GM18507 (cell line): Measurements from ENCODE around the gene DHRS11.

Source experiments
- DNase-seq: peaks from one replicate; pipeline ENCODE4 v3.0.0; 2011; ENCODE audit warnings: low read depth; ENCODE audit not compliant: insufficient read length; ENCODE audit errors: extremely low spot score
- FAIRE-seq: peaks from 2 replicates; lab custom pipeline; 2011; peaks lifted over from hg19 to GRCh38; lab: Jason Lieb, UNC

DHRS11 gene, protein sequence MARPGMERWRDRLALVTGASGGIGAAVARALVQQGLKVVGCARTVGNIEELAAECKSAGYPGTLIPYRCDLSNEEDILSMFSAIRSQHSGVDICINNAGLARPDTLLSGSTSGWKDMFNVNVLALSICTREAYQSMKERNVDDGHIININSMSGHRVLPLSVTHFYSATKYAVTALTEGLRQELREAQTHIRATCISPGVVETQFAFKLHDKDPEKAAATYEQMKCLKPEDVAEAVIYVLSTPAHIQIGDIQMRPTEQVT

DNA sequence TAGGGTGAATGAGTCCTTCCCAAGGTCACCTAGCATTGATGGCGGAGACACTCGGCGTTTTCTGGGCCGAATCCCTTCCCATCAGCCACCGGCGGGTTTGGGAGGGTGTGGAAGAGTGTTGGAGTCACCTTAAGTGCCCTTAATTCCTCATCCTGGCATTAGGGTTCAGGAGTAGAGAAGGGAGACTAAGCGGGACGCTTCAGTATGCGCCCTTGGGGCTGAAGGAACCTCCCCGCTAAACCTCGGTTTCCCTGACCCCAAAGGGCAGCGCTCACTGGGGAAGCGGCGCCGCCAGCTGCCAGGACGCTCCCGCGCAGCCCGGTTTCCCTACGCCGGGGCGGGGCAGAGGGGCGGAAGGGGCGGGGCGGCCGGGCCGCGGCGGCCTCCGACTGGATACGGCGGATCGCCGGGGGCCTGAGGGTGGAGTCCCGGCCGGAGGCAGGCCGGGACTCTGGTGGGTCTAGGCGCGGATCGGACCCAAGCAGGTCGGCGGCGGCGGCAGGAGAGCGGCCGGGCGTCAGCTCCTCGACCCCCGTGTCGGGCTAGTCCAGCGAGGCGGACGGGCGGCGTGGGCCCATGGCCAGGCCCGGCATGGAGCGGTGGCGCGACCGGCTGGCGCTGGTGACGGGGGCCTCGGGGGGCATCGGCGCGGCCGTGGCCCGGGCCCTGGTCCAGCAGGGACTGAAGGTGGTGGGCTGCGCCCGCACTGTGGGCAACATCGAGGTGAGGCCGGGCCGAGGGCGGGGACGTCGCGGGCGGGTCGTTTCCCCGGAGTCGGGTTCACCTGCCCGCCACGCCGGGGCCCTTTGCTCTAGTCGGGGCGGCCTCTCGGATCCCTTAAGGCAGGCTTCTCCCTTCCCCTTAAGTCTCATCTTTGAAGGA, at the start of gene DHRS11:
DHRS11 (plus strand) TSS at position 446 of the 882 bp plus-strand sequence; CDS start at position 577, 131 bp downstream.
- FAIRE-seq (no peak), DNase-seq (peak; percentile 88)

DNA sequence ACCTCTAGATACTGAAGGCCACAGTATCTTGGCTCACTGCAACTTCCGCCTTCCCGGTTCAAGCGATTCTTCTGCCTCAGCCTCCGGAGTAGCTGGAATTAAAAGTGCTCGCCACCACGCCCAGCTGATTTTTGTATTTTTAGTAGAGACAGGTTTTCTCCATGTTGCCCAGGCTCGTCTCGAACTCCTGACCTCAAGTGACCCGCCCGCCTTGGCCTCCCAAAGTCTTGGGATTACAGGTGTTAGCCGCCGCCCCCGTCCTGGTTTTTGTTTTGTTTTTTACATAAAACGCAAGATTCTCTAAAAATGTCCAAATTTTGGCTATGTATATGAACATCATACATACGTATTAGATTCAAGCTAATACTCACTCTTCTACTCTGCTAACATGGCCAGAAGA, 48.9 kb upstream of the DHRS11 start:
- DNase-seq, result no peak
- no peak for FAIRE-seq

DNA sequence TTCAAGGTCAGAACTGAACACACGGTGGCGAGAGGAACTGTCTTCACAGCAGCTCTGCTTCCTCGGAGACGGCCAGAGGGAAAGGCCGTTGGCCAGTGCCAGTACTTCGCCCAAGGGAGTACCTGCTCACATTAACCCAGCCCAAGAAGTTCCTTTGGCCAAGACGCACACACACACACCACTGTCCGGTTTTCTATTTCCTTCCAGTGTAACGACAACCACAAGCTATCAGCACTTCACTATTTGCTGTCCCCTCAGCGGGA, 47.7 kb upstream of the DHRS11 start:
- DNase-seq, result no peak
- no peak for FAIRE-seq

DNA sequence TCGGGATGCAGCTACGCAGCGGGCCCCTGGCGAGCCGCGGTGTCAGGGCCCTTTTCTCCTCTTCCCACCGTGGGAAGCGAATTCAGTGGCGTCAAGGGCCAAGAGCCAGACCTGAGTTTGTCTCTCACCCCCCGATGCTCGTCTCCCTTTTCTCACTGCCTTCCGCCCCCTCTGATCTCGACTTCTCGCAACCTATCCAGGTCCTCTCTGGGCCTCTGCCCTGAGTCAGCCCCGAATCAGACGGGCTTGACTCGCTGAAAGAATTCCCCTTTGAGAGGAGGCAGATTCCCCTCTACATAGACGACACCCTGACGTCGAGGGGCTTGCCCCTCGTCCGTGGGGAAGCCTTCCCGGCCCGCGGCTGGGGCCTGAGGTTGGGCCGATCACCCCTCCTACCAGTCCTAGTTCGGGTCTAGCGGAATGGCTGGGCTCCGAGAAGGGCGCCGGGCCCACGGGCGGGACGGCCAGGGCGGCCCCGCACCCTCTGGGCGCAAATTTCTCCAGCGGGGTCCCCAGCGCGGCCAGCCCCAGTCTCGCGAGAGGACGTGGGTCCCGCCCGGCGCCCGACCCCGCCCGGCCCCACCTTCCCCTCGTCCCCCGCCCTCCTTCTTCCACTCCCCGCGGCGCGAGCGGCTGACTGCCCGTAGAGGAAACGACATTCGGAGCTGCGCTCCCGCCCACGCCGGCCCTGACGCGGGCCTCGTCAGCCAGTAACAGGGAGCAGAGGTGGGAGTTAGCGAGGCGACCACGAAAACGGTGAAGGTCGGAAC, 47.2 kb upstream of the DHRS11 start, which contains the start of gene GGNBP2:
GGNBP2 (plus strand) TSS at position 613 of the 770 bp plus-strand sequence. CDS start 806 bp downstream, outside the sequence.
- DNase-seq (peak; percentile 82), FAIRE-seq (no peak)

DNA sequence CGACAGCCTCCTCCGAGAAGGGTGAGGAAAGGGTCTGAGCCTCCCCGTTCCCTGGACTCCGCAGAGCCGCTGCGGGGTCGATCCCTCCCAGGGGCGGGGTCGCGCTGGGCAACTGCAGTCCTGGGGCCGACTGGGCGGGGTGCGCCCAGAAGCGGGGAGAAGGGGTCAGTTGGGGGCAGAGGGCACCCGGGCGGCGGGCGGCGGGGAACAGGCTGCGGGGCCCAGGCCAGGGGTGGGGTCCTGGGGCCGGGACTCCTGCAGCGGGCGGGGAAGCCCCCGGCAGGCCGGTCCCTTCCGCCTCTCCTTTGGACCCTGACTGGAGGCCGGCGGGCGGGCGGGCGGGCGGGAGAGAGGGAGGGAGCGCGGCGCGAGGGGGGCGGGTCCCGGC, 46.6 kb upstream of the DHRS11 start:
- no peak for FAIRE-seq
- no peak for DNase-seq

DNA sequence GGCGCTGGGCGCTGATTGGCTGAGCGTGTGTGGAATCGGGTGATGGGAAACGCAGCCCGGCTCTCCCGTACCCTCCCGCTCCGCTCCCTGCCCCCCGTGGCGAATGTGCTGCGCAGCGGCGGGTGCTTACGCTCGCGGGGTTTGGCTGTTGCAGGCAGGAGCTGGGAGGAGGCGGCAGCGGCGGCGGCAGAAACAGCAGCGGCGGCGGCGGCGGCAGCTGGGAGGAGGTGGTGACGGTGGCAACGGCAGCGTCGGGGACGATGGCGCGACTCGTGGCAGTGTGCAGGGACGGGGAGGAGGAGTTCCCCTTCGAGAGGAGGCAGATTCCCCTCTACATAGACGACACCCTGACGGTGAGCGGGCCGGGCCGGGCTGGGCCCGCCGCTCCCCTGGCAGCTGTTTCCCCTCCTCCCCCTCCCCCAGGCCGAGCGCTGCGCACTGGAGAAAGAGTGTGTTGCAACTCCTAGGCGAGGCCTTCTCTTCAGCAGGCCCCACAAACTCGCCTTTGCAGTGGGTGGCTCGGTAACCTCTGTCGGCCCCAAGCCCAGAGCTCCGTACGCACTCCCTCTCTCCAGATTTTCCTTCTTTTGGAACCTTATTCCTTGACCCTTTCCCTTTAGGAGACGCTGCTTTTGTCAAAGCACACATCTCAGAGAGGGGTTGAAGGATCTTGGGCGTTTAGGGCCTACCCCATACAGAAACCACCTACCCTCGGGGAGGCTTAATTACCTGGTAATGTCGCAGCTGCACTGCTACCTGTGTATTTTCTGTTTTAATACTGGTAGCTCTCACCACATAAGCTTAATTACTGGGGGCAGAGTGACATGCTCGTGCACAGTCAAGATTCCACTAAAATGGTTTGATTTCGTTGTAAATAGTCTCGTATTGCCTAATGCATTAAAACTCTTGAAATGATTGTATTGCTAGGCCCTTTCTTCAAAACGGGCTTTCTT, 45.9 kb upstream of the DHRS11 start:
- FAIRE-seq, result no peak

DNA sequence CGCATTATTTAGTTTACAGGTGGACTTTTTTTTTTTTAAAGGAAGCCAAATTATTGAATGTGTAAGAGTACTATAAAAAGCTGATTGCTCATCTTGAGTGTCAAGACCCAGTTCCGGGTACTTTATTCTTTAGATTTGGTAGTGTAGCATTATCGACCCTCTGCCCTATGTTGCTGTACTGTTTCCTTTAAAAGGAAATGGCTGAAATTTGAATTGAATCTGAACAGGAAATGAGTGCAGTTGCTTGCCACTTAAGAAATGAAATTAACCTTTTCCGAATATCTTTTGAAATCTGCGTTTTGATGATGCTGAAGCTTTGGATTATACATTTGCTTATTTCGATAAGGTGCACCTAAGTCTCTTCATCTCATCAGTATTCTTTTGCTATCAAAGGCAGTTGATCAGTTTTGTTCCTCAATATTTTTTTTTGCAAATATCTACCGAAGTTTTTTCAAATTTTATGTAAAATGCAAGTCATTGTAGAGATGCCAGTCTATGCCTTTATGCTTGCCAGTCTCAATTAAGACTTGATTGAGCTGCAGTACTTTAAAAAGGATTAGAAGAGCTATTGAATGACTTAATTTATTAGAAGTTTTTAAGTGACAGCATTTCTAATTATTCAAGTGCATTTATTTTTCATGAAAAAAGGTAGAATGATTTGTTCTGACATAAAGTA, 45.1 kb upstream of the DHRS11 start:
- DNase-seq, result no peak
- FAIRE-seq, result no peak

More for the DNA sequence above, 45.9 kb upstream of the DHRS11 start:
- DNase-seq, result peak; percentile 86

DNA sequence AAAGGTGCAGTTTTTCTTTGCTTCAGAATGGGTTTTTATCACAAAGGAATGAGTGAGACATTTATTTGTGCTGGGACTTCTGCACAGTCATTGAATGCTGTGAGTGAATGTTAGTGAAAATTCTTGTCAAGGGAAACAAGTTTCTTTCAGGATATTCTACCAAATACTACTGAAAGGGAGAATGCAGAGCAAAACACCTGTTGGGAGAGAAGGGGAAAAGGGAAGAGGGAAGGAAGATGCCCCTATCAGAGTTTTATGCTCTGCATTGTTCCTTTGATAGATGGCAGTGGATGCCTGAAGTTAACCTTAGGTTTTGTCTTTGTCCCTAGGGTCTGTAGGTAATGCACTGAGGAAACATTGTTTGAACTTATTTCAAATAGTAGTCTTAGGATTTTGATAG, 43.9 kb upstream of the DHRS11 start:
- FAIRE-seq, result no peak
- DNase-seq, result no peak

DNA sequence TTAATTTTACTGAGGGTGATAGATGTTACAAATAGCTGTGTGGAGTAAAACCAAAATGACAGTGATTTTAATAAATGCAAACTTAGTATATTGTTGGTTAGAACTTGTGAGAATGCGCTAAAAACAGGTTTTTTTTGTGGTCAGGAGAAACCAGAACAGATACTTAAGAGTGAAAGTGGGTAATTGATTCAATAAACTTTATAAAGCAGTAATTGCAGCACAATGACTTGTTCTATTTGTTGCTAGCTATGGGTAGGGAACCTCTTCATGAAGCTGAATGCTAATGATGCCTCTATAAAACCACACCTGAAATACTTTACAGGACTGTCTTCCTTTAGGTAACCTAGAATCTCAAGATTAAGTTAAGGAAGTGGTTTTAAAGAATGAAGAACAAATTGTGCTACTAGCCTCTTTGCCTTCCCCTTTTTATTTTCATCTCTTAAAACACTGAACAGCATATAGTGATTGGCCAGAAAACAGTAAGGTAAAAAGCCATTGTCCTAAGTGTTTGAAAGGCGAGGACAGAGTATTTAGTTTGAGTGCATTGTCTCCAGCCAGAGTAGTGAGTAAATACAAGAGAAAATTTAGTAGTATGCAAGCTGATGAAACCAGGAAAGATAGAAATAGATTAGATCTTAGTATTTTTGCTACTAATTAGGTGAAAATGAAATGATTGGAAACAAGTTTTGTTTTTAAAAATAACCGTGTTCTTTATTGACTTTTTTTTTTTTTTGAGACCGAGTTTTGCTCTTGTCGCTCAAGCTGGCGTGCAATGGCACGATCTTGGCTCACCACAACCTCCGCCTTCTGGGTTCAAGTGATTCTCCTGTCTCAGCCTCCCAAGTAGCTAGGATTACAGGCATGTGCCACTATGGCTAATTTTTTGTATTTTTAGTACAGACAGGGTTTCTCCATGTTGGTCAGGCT, 40.9 kb upstream of the DHRS11 start:
- FAIRE-seq, result no peak
- no peak for DNase-seq

DNA sequence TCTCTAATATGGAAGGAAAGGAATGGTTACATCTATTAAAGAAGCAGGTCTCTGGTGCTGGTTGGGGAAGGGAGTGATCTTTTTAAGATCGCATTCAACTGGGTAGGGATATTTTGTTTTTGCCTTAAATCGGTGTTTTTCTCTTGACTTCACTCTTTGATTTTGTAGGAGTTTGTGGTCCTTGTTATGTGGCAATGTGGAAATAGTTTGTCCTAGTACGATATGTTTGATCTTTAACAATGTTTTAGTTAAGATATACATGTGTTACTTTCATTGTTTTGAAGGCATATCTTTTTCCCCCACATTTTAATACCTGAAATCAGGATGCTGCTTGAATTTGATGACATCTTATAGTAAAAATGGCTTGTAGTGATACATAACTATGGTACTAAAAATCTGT, 38.2 kb upstream of the DHRS11 start:
- no peak for DNase-seq
- FAIRE-seq, result no peak

DNA sequence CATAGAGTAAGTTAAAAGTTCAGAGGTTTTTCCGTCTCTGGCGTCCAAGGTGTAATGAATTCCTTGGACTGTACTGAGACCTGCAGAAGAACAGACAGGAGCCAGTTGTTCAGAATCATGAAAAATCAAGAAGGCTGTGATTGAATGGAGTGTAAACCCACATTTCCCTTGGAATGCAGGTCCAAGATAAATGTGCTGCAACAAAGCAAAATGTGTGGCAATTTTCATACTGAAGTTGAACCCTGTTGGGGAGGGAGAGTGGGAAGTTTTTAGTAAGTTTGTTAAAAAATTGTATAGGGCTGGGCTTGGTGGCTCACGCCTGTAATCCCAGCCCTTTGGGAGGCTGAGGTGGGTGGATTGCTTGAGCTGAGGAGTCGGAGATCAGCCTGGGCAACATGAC, 25.6 kb upstream of the DHRS11 start:
- FAIRE-seq, result no peak
- no peak for DNase-seq

DNA sequence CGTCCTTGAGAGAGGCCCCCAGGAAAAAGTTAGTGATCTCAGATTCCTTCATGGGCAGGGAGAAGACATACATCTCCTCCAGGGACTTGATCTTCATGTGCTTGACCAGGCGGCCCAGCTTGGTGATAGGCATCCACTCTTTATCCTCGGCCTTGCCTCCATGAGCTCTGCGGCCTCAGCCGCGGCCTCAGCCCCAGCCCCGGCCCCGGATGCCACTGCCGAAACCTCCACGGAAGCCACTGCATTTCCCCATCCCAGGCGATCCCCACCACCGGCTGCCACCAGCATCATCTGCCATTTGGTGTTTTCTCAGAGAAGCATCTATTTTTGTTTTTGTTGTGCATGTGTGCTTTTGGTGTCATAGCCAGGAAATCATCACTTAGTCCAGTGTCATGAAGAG, 16.7 kb upstream of the DHRS11 start:
- DNase-seq (no peak), FAIRE-seq (no peak)

DNA sequence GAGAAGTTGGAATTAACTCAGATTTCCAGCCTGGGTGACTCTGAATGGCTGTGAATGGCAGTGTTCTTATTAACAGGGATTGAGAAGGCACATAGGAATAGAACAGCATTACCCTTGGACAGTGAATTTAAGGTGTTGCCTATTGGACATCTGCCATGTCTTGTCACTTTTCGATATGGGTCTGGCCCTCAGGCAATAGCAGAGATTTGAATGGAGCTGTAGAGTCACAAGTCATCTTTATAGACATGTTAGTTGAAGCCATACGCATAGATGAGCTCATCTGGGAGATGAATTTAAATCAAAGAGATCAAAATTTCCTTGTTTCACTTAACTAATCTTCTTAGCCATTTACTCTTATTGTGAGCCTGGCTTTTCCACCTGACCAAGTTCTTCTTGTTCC, 14.9 kb upstream of the DHRS11 start:
- no peak for FAIRE-seq
- DNase-seq, result no peak

DNA sequence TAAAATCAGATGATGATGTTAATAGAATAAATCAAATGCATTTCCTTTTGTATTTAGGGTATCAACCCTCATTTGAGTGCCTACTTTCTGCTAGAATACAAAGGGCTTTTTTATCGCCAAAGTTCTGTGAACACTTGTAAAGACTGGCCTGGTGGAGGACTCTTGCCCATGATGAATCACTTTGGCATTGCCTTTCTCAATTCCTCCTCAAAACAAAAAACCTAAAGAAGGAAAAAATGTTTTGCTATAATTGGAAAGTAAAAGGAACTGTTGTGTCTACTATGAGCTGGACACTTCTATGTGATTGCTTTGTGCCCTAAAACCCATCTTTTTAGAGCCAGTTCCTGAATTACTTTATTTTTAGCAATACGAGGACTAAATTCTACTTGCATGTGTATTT, 13.0 kb upstream of the DHRS11 start:
- DNase-seq, result no peak
- no peak for FAIRE-seq

DNA sequence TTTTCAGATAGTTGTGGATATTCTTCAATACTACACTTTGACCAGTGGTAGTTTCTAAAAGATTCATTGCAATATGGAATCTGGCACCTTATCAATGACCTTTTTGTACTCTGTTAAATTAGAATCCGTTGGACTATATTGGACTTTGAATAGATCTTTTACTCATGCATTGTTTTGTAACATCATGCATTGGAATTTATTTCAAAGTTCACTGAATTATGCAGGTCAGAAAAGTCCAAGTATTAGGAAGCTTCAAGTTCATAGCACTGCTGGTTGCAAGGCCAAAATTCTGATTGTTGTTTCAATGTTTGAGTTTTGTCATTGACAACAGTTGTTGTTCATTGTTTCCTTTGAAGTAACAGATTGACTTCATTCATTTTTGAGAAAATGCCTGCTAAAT, 7.9 kb upstream of the DHRS11 start:
- no peak for DNase-seq
- FAIRE-seq, result no peak

DNA sequence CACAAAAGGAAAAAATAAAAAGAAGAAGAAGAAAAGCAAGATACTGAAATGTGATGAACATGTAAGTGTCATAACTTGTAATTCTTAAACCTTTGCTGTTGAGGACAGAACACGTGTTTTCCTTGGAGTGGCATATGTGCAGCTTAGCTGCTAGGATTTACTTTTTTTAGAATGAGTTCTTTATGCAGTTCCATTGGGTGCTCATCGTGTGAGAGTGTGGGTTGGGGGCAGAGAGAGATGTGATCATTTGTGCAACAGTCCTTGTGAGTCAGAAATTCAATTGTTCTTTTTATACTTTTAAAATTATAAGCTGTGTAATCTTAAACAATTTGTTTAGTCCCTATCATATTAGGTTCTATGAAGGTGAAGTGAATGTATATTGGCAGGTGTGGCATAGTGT, 5.5 kb upstream of the DHRS11 start:
- DNase-seq (no peak), FAIRE-seq (no peak)

DNA sequence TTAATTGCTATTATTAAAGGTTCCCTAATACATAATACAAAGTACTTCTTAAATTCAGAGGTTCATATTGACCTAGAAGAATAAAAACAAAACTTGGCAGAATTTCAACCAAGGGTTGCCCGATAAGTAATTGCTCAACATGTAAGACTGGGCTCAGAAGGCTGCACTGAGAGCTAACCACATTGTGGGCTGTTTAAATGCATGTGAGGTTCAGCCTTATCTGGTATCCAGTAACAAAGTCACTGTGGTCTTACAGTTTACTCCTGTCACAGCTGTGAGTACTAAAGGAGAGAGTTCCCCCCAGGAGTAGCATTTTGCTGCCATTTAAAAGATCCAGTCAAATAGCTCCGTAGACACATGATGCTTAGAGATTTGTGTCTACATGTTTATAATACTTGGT, 1.6 kb upstream of the DHRS11 start:
- FAIRE-seq (no peak), DNase-seq (no peak)

DNA sequence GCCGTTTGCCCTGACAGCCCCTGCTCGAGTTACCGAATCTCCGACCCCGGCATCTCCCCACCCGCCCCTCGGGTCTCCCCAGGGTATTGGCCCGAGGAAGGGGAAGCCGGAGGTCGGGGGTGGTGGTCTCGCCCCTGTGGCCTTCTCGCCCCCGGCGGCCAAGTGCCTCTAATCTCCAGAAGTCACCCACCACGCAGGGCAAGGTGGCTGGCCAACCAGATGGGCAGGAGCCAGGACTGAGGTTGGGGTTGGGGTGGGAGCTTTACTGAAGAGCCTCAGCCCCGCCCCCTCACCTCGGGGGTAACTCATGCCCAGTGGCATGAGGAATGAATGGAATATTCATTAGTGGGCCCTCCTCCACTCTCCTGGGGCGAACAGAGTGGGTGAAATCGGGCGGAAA, 637 bp downstream of the DHRS11 start:
- FAIRE-seq (no peak), DNase-seq (no peak)
